Neuronal stem cell (in vitro differentiated cells): ENCODE measurements around the gene KCNH3.

ENCODE experiments used
- DNase-seq: peaks from one replicate; pipeline ENCODE4 v3.0.0-alpha.2; 2013; ENCODE audit warnings: low spot score
- H2AFZ ChIP-seq: one replicate; pipeline ENCODE4 v1.6.1; 2013; ENCODE audit warnings: mild to moderate bottlenecking, low read length, inconsistent platforms
- H2AK5ac ChIP-seq: 2 replicates; pipeline ENCODE4 v1.6.1; 2013; ENCODE audit warnings: low read depth, mild to moderate bottlenecking, inconsistent platforms, low read length, moderate library complexity, mixed read lengths
- H2BK120ac ChIP-seq: 2 replicates; pipeline ENCODE4 v1.6.1; 2013; ENCODE audit warnings: low read depth, mild to moderate bottlenecking, inconsistent platforms, low read length, moderate library complexity, mixed read lengths
- H2BK12ac ChIP-seq: one replicate; pipeline ENCODE4 v1.6.1; 2013; ENCODE audit warnings: low read length, inconsistent platforms
- H2BK15ac ChIP-seq: 2 replicates; pipeline ENCODE4 v1.6.1; 2013; ENCODE audit warnings: mild to moderate bottlenecking, low read length, inconsistent platforms, mixed read lengths
- H2BK5ac ChIP-seq: one replicate; pipeline ENCODE4 v1.6.1; 2013; ENCODE audit warnings: inconsistent platforms, mild to moderate bottlenecking, low read length, moderate library complexity
- H3K14ac ChIP-seq: one replicate; pipeline ENCODE4 v1.6.1; 2013; ENCODE audit warnings: low read length, inconsistent platforms
- H3K18ac ChIP-seq: 2 replicates; pipeline ENCODE4 v1.6.1; 2013; ENCODE audit warnings: low read length, inconsistent platforms
- H3K23ac ChIP-seq: 2 replicates; pipeline ENCODE4 v1.6.1; 2013; ENCODE audit warnings: low read depth, mild to moderate bottlenecking, mixed read lengths, low read length, inconsistent platforms; ENCODE audit not compliant: poor library complexity
- H3K27ac ChIP-seq: replicated peaks from 3 replicates; pipeline ENCODE4 v1.5.1; 2013; ENCODE audit warnings: low read length, inconsistent platforms
- H3K27me3 ChIP-seq, 3 experiments: 2 replicates each; pipeline ENCODE4 v1.6.1; 2013; ENCODE audit warnings: low read length in 3 of 3, mild to moderate bottlenecking in 2 of 3, inconsistent platforms in 1 of 3, low read depth in 1 of 3, mixed read lengths in 1 of 3, moderate library complexity in 1 of 3; ENCODE audit not compliant: control insufficient read depth in 3 of 3, insufficient read depth in 3 of 3
- H3K36me3 ChIP-seq, 2 donors: replicated peaks in 1 of 2; 2 replicates each; pipeline ENCODE4 v1.6.1; 2013; ENCODE audit warnings: low read length in 2 of 2; ENCODE audit not compliant: control insufficient read depth in 2 of 2, insufficient read depth in 2 of 2
- H3K4ac ChIP-seq: 2 replicates; pipeline ENCODE4 v1.6.1; 2013; ENCODE audit warnings: inconsistent platforms, mild to moderate bottlenecking, low read length, moderate library complexity
- H3K4me1 ChIP-seq, 2 donors: 1 replicate in 1 of 2; 2 replicates in 1 of 2; pipeline ENCODE4 v1.6.1; 2013; ENCODE audit warnings: low read length in 2 of 2, low read depth in 1 of 2; ENCODE audit not compliant: control insufficient read depth in 2 of 2, insufficient read depth in 1 of 2
- H3K4me2 ChIP-seq: one replicate; pipeline ENCODE4 v1.6.1; 2013; ENCODE audit warnings: mild to moderate bottlenecking, low read length, inconsistent platforms; ENCODE audit not compliant: insufficient read depth, poor library complexity, severe bottlenecking
- H3K4me3 ChIP-seq, 2 donors: 2 replicates each; pipeline ENCODE4 v1.5.1; 2013; ENCODE audit warnings: low read length in 2 of 2, mild to moderate bottlenecking in 2 of 2, inconsistent platforms in 1 of 2, moderate library complexity in 1 of 2
- H3K79me1 ChIP-seq: one replicate; pipeline ENCODE4 v1.6.1; 2013; ENCODE audit warnings: low read depth, mild to moderate bottlenecking, inconsistent platforms, low read length, moderate library complexity
- H3K9ac ChIP-seq: one replicate; pipeline ENCODE4 v1.6.1; 2013; ENCODE audit warnings: mild to moderate bottlenecking, low read depth, low read length, inconsistent platforms; ENCODE audit not compliant: poor library complexity
- H3K9me3 ChIP-seq, 2 donors: replicated peaks in 1 of 2; 2 replicates each; pipeline versions ENCODE3 to v1.6.1; 2013; ENCODE audit warnings: low read length in 2 of 2, mild to moderate bottlenecking in 2 of 2, inconsistent platforms in 1 of 2, low read depth in 1 of 2, mixed read lengths in 1 of 2, moderate library complexity in 1 of 2; ENCODE audit not compliant: control insufficient read depth in 2 of 2, insufficient read depth in 1 of 2
- H4K8ac ChIP-seq: one replicate; pipeline ENCODE4 v1.6.1; 2013; ENCODE audit warnings: low read depth, mild to moderate bottlenecking, inconsistent platforms, low read length, moderate library complexity
- H4K91ac ChIP-seq: one replicate; pipeline ENCODE4 v1.6.1; 2013; ENCODE audit warnings: low read length, low read depth, mild to moderate bottlenecking, inconsistent platforms; ENCODE audit not compliant: poor library complexity
- WGBS, 2 donors: extraction: QIAGEN DNeasy Blood & Tissue Kit; methylation state at CpG; one replicate each; pipeline ENCODE4 v1.1.7; 2013; ENCODE audit warnings: missing lambda C conversion rate in 2 of 2, mixed read lengths in 1 of 2; ENCODE audit not compliant: insufficient read length in 2 of 2, insufficient replicate concordance in 1 of 2; ENCODE audit errors: extremely low coverage in 2 of 2; 5-methylcytosine and 5-hydroxymethylcytosine counted together

Gene KCNH3

GRCh38 chr12:49567611-49568441 is 29.0 kb downstream of the KCNH3 start, which contains the start of gene MCRS1:
MCRS1 (minus strand) TSS chr12:49568142; CDS start chr12:49566731, 1,411 bp downstream.
- Histone ChIP-seq H3K4me1 (peaks cover 1 to 3% of the 10 kb centered on the region in 2 donors), H3K23ac (peak within 1 kb of the TSS; percentile 96), H3K4ac (peak within 1 kb of the TSS; percentile 72), H4K91ac (no peak within 1 kb of the TSS), H2BK120ac (no peak within 1 kb of the TSS), H2AK5ac (peak within 1 kb of the TSS; percentile 67), H3K9ac (peak within 1 kb of the TSS; percentile 94), H3K27me3 (no peaks in the 10 kb centered on the region), H3K14ac (peak within 1 kb of the TSS; percentile 71), H3K79me1 (peaks cover 16% of the 10 kb centered on the region), H3K9me3 (peaks cover 0 to 3% of the 10 kb centered on the region in 2 donors), H4K8ac (no peak within 1 kb of the TSS), H2BK15ac (peak within 1 kb of the TSS; percentile 69), H2BK12ac (peak within 1 kb of the TSS; percentile 16), H2AFZ (peak within 1 kb of the TSS; percentile 94), H3K18ac (peak within 1 kb of the TSS; percentile 99), H3K4me2 (peak within 1 kb of the TSS; percentile 84), H2BK5ac (peak within 1 kb of the TSS; percentile 93), H3K4me3 (peak within 1 kb of the TSS; percentile 84 to 95), H3K36me3 (peaks cover 30 to 37% of the 10 kb centered on the region in 2 donors), H3K27ac (peak within 1 kb of the TSS; percentile 85)
- peak; percentile 85 for DNase-seq
- no CpG with 5 or more reads among the region's 54 CpGs for WGBS, 2 donors

GRCh38 chr12:49568442-49569162 is 29.8 kb downstream of the KCNH3 start:
- no peak overlapping the region for H4K91ac ChIP-seq
- no peak overlapping the region for H2BK120ac ChIP-seq
- H2AFZ ChIP-seq: peak overlapping the region; percentile 94
- no peaks in the 10 kb centered on the region for H3K27me3 ChIP-seq
- peaks cover 16% of the 10 kb centered on the region for H3K79me1 ChIP-seq
- H4K8ac ChIP-seq: no peak overlapping the region
- peaks cover 0 to 3% of the 10 kb centered on the region in 2 donors for H3K9me3 ChIP-seq
- H3K4ac ChIP-seq: no peak overlapping the region
- peak overlapping the region; percentile 93 for H2BK5ac ChIP-seq
- H3K36me3 ChIP-seq: peaks cover 24 to 29% of the 10 kb centered on the region in 2 donors
- H3K27ac ChIP-seq: no peak overlapping the region
- no peak for DNase-seq
- H2BK12ac ChIP-seq: no peak overlapping the region
- H2BK15ac ChIP-seq: no peak overlapping the region
- H3K4me1 ChIP-seq: peaks cover 1 to 3% of the 10 kb centered on the region in 2 donors
- peak overlapping the region; percentile 72 for H3K18ac ChIP-seq
- H3K14ac ChIP-seq: no peak overlapping the region
- peak overlapping the region; percentile 52 for H3K23ac ChIP-seq
- H3K4me2 ChIP-seq: peak overlapping the region; percentile 84
- peak overlapping the region; percentile 84 to 95 for H3K4me3 ChIP-seq
- H3K9ac ChIP-seq: peak overlapping the region; percentile 88
- no peak overlapping the region for H2AK5ac ChIP-seq
- no CpG with 5 or more reads among the region's 19 CpGs for WGBS, 2 donors

GRCh38 chr12:49577589-49578315 is 38.9 kb downstream of the KCNH3 start:
- peak overlapping the region; percentile 86 for H4K91ac ChIP-seq
- H2AK5ac ChIP-seq: peak overlapping the region; percentile 34
- H3K79me1 ChIP-seq: no peaks in the 10 kb centered on the region
- peak overlapping the region; percentile 18 for H2BK12ac ChIP-seq
- H2BK15ac ChIP-seq: no peak overlapping the region
- no peaks in the 10 kb centered on the region for H3K27me3 ChIP-seq
- peaks cover 3 to 12% of the 10 kb centered on the region in 2 donors for H3K36me3 ChIP-seq
- H3K18ac ChIP-seq: peak overlapping the region; percentile 39
- H3K4ac ChIP-seq: no peak overlapping the region
- no peak for DNase-seq
- no peak overlapping the region for H3K27ac ChIP-seq
- no peak overlapping the region for H3K9ac ChIP-seq
- peak overlapping the region in 1 of 2 donors; percentile 43 for H3K4me3 ChIP-seq
- no peak overlapping the region for H2BK120ac ChIP-seq
- peaks cover 12 to 18% of the 10 kb centered on the region in 2 donors for H3K4me1 ChIP-seq
- no peak overlapping the region for H3K23ac ChIP-seq
- no peak overlapping the region for H3K14ac ChIP-seq
- H3K9me3 ChIP-seq: peaks cover 0 to 2% of the 10 kb centered on the region in 2 donors
- peak overlapping the region; percentile 55 for H2BK5ac ChIP-seq
- H3K4me2 ChIP-seq: no peak overlapping the region
- WGBS, 2 donors: no CpG with 5 or more reads among the region's 9 CpGs
- peak overlapping the region; percentile 70 for H4K8ac ChIP-seq
- H2AFZ ChIP-seq: no peak overlapping the region
